Measurements from ENCODE around the gene WNT5B. TPM values are rescaled to one million over a fixed set of nuclear protein-coding genes. Genes with fewer than 3 reads are reported as not detected.

WNT5B gene
- total RNA-seq, 4 donors from 2014 or later = 5.6 to 30.9 (median 12.7) TPM

DNA sequence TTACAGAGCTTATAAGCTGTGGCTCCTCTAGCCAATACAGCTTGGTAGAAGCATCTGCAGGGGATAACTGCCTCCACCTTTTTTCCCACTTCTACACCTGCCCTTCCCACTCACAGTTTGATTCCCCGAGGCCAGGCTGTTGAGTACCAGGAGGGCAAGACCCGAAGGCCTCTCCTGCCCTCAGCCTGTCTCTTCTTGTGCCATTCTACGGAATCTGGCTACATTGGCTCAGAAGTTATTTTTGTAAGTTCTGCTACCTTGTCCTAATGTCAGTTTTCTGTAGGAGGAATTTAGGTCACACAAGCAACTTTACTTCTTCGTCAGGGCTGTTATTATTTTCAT, 46.4 kb upstream of the WNT5B start:
- intact Hi-C loops (cut with DNase I) = loop anchor here (10.0 kb wide), 1 partner anchor 468 kb away; no protein-coding TSS in a partner anchor
- DNase-seq = no peak
- H3K36me3 ChIP-seq = peaks cover 0 to 7% (median 0%) of the 10 kb centered on the region in 3 donors
- no peak overlapping the region for H3K4me3 ChIP-seq
- 76 to 89% methylated on average over 4 of the region's 4 CpGs for WGBS, 2 donors
- no peaks in the 10 kb centered on the region for H3K27me3 ChIP-seq
- no peak overlapping the region for H3K27ac ChIP-seq
- no peak for TF ChIP-seq POLR2A (IDR thresholded peaks at IDR 0.05)
- no peaks in the 10 kb centered on the region for H3K9me3 ChIP-seq
- H3K4me1 ChIP-seq = peaks cover 0 to 34% (median 8%) of the 10 kb centered on the region in 3 donors

DNA sequence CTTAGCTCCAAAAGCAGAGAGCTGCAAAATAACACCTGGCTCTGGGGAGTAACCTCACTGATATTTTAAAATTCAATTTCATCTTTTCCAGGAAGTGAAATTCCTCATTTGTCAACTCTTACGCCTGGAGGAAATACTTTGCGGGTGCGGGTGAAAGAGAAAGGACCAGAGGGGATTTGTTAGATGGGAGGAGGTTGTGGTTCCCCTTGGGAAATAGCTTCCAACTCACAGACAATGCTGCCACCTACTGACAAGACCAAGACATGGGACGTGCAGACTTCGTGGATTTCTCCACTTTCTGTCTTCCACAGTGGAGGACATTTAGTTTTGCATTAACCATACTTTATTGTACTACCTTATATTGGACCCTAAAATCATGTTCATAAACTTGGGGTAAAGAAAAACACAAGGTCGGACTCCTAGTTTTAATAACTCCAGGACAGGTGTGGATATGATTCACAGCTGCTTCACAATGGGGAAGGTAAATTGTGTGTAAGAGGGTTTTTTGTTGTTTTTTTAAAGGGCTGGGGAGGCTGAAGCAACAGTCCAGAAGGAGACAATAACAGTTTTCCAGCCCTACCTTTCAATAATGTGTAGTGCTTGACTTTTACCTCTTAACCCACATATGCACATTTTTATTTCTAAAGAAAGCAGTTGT, 45.5 kb upstream of the WNT5B start:
- Histone ChIP-seq H3K9me3 (no peaks in the 10 kb centered on the region), H3K27me3 (no peaks in the 10 kb centered on the region), H3K4me1 (peaks cover 7 to 43% (median 12%) of the 10 kb centered on the region in 3 donors), H3K27ac (no peak overlapping the region), H3K36me3 (peaks cover 0 to 7% (median 0%) of the 10 kb centered on the region in 3 donors), H3K4me3 (peak overlapping the region in 1 of 4 donors; percentile 29)
- DNase-seq = no peak
- WGBS, 2 donors = 1 to 2% methylated on average over 6 of the region's 6 CpGs
- intact Hi-C loops (cut with DNase I) = loop anchor here (10.0 kb wide), 1 partner anchor 469 kb away; no protein-coding TSS in a partner anchor
- TF ChIP-seq POLR2A (IDR thresholded peaks at IDR 0.05) = no peak
- TF ChIP-seq, protein P1, sequence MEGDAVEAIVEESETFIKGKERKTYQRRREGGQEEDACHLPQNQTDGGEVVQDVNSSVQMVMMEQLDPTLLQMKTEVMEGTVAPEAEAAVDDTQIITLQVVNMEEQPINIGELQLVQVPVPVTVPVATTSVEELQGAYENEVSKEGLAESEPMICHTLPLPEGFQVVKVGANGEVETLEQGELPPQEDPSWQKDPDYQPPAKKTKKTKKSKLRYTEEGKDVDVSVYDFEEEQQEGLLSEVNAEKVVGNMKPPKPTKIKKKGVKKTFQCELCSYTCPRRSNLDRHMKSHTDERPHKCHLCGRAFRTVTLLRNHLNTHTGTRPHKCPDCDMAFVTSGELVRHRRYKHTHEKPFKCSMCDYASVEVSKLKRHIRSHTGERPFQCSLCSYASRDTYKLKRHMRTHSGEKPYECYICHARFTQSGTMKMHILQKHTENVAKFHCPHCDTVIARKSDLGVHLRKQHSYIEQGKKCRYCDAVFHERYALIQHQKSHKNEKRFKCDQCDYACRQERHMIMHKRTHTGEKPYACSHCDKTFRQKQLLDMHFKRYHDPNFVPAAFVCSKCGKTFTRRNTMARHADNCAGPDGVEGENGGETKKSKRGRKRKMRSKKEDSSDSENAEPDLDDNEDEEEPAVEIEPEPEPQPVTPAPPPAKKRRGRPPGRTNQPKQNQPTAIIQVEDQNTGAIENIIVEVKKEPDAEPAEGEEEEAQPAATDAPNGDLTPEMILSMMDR (IDR thresholded peaks at IDR 0.05) = peak; percentile 74 to 92 (median 88)

DNA sequence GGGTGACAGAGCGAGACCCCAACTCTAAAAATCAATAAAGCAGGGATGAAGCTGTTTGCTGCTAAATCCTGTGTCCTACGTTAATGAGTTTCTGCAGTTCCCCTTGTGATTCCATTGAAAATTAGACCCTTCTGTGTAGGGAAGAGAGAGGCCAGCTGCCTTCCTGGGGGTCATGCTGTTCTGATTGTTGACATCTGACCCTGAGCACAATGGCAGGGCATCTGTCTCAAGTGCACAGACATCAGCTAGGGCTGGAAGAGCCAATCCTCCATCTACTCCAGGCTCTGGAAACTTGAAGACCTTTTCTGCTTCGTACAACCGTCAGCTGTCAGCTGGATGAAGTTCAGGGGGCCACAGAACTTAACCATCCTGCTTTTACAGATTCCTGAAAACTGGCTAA, 44.7 kb upstream of the WNT5B start:
- DNase-seq = no peak

DNA sequence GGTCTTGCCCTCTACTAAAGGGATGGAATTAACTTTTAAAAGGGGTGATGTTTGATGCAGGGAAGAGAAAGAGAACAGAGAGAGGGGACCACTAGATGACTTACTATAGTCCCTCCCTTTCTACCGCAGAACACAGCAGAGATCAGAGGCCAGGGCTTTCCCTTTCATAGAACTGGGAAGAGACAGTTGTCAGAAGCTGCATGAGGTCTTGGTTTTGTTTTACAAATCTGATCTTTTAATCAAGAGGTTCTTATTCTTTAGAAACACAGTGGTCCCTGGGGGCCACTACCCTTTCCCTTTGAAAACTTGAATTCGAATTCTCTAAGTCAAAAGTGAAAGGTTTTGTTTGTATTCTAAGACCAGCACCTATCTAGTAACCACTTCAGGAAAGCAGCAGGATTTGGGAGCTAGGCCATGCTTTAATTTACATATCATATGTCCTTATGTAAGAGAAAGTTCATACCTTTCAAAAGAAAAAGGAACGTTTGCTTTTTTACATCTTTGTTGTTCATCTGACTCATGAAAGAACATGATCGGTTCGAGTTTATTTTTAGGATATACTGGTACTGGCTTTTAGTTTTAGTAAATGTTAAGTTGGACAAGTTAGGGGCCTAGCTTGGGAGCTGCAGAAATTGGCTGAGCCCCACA, 41.0 kb upstream of the WNT5B start:
- peak overlapping the region; percentile 0 to 97 (median 78) for H3K27ac ChIP-seq
- intact Hi-C loops (cut with DNase I) = loop anchor here (10.0 kb wide), 1 partner anchor 473 kb away; no protein-coding TSS in a partner anchor
- no peak for TF ChIP-seq POLR2A (IDR thresholded peaks at IDR 0.05)
- TF ChIP-seq, protein P1 (IDR thresholded peaks at IDR 0.05) = no peak
- no peak for DNase-seq
- H3K4me1 ChIP-seq = peaks cover 26 to 71% (median 32%) of the 10 kb centered on the region in 3 donors
- WGBS, 2 donors = 21 to 26% methylated on average over 5 of the region's 5 CpGs
- H3K27me3 ChIP-seq = no peaks in the 10 kb centered on the region
- H3K4me3 ChIP-seq = no peak overlapping the region
- peaks cover 0 to 7% (median 0%) of the 10 kb centered on the region in 3 donors for H3K36me3 ChIP-seq
- H3K9me3 ChIP-seq = no peaks in the 10 kb centered on the region

More for the DNA sequence above, 44.7 kb upstream of the WNT5B start:
- TF ChIP-seq POLR2A (IDR thresholded peaks at IDR 0.05) = no peak
- TF ChIP-seq, protein P1 (IDR thresholded peaks at IDR 0.05) = no peak
- no peaks in the 10 kb centered on the region for H3K9me3 ChIP-seq
- no peaks in the 10 kb centered on the region for H3K27me3 ChIP-seq
- no peak overlapping the region for H3K27ac ChIP-seq
- H3K4me3 ChIP-seq = no peak overlapping the region
- H3K4me1 ChIP-seq = peaks cover 12 to 51% (median 13%) of the 10 kb centered on the region in 3 donors
- 91 to 92% methylated on average over 4 of the region's 4 CpGs for WGBS, 2 donors
- H3K36me3 ChIP-seq = peaks cover 0 to 7% (median 0%) of the 10 kb centered on the region in 3 donors
- intact Hi-C loops (cut with DNase I) = loop anchor here (10.0 kb wide), 1 partner anchor 470 kb away; no protein-coding TSS in a partner anchor

DNA sequence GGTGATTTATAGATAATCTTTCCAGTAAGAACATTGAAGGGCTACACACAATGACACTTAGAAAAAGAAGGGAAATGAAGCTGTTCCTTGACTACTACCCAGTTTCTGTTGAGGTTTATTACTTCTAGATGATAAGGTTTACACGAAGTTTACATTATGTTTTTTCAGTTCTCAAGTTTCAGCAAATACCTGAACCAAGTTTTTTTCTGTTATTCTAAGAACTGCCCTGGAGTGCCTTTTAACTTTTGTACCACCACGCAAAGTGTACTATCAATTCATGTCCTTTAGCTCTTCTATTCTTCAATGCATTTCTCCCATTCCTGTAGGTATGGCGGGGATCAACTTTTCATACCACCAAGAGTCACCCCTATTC, 40.5 kb upstream of the WNT5B start:
- Histone ChIP-seq H3K27me3 (no peaks in the 10 kb centered on the region), H3K4me1 (peaks cover 30 to 71% (median 32%) of the 10 kb centered on the region in 3 donors), H3K36me3 (peaks cover 0 to 7% (median 0%) of the 10 kb centered on the region in 3 donors), H3K4me3 (no peak overlapping the region), H3K9me3 (no peaks in the 10 kb centered on the region), H3K27ac (peak overlapping the region in 3 of 4 donors; percentile 60 to 97 (median 95))
- 51 to 55% methylated on average over 3 of the region's 3 CpGs for WGBS, 2 donors
- no peak for TF ChIP-seq POLR2A (IDR thresholded peaks at IDR 0.05)
- TF ChIP-seq, protein P1 (IDR thresholded peaks at IDR 0.05) = no peak
- intact Hi-C loops (cut with DNase I) = loop anchor here (10.0 kb wide), 1 partner anchor 474 kb away; no protein-coding TSS in a partner anchor
- DNase-seq = no peak

Measured in esophagus squamous epithelium (tissue), 5 donors.